HG02623 (cell line): ENCODE data around the gene ENTR1.

Experiments used
- ATAC-seq: cut with Tn5 transposase; IDR thresholded peaks from one replicate; pipeline ENCODE4 v1.9.1; 2021; ENCODE audit warnings: moderate library complexity; ENCODE audit not compliant: unreplicated experiment

Gene ENTR1

GRCh38 chr9:136399176-136400037, 11.0 kb downstream of the ENTR1 start:
- ATAC-seq: no peak

DNA sequence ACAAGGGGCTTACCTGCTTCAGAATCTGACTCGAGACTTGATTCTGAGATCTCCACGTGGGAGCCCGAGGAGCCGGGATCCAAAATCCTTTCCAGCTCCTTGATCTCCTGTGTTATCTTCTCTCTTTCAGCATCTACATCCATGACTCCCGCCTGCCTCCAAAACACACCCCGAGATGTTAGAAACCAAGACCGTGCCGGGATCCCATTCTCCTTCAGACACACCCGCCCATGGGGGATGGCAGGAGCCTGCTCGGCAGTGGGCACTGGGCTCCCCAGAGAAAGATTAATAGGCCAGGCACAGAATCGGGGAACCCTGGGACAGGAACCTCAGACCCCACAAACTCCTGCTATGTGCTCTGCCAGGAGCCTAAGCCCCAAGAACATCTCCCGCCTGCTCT, 12.1 kb downstream of the ENTR1 start:
- no peak for ATAC-seq

DNA sequence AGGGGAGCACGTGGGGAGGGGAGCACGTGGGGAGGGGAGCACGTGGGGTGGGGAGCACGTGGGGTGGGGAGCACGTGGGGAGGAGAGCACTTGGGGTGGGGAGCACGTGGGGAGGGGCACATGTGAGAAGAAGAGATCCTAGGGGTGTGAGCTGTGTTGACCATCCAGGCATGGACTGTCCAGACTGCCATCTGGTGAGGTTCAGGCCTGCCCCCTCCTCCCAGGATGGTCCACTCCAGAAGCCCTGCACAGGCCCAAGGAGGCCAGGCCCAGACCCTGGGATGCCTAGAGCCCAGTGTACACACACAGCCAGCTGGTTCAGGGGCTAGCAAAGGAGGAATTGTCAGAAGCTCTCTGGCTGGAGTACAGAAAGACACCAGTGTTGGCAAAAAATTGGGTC, 12.8 kb downstream of the ENTR1 start:
- no peak for ATAC-seq

DNA sequence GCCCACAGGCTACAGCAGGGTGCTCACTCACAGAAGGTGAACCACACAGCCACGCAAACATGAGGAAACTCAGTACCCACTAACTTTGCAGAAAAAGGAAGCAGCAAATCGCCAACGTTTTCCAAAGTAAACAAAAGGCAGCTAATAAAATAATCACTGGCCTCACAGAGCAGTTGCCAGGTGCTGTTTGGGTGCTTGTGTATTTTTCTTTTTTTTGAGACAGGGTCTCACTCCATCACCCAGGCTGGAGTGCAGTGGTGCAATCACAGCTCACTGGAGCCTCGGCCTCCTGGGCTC, 14.2 kb downstream of the ENTR1 start:
- ATAC-seq: no peak

GRCh38 chr9:136395345-136396218, 14.8 kb downstream of the ENTR1 start:
- ATAC-seq: no peak

- ATAC-seq: no peak
Observed at GRCh38 chr9:136395020-136395340, 15.4 kb downstream of the ENTR1 start.

DNA sequence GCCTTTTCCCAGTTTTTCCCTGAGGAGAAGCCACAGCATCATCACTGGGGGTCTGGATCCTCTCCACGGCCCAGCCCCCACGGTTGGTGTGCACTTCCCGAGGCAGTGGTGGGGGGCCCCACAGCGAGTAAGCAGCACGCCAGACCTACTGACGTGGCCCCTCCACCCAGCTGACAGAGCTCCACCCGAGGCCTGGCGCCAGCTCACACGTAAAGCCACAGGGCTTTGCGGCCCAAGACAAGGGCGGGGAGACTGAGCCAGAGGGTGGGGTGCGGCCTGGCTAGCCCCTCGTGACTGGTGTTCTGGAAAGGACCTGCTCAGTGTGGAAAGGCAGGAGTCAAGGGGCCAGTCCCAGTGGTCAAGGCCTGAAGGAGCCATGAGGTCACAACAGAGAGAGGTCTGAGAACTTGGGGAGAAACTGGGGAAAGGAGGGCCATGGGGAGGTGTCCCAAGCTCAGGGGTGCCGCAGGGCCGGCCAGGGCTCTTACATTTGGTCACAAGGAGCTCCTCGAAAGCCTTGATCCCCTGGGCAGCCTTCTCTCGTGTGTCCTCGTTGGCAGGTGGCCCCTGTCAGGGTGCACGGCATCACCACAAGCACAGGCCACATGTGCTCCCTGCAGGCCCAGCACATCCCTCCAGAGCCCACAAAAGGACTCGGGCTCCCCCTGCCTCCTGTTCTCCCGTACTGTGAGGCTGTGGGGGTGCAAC, 15.9 kb downstream of the ENTR1 start:
- no peak for ATAC-seq

DNA sequence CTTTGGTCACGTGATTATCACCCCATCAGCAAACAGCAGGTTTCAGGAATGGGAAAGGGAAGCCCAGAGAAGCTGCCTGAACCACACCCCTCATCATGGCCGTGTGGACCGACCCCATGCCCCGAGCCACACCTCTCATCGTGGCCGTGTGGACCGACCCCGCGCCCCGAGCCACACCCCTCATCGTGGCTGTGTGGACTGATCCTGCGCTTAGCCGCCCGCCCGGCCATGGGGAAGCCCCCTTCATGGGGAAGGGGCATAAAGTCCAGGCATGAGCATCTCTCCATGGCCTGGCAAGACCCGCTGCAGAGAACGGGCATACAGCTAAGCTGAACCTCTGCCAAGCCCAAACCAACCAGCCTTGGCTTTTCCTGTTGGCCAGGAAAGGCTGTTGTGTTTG, 16.9 kb downstream of the ENTR1 start:
- no peak for ATAC-seq

GRCh38 chr9:136392538-136393449, 17.6 kb downstream of the ENTR1 start:
- ATAC-seq: no peak

DNA sequence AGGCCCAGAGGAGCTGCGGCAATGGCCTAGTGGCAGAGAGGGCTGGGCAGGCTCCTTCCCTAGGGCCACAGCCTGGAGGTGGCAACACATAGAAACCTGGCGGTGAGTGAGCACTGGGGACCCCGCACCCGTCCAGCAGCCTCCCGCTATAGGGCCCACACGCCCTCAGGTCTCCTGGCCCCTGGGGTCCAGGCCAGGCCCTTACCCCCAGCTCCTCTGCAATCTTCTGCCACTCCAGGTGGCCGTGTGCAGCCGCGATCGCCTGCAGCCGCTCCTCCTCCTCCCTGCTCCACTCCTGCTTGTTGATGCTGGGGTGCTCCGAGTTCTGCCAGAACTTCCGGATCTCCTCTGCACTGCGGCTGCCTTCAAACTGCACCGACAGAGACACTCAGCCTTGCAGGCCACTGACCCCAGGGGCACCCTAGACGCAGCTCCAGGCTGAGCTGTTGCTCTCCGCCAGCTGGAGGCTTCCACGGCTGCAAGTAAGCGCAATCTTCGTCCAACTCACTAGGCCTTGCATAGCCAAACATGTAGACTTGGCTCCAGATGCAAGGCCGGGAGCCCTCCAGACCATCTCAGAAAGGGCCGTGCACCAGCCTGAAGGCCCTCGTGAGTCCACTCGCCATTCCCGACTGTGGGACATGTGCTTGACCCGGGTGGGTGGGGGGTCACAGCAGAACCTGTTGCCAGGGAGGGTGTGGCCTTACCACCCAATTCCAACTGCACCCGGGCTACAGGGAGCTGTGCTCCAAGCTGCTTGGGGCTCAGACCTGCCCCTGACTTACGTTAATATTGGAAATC, 18.5 kb downstream of the ENTR1 start:
- no peak for ATAC-seq

DNA sequence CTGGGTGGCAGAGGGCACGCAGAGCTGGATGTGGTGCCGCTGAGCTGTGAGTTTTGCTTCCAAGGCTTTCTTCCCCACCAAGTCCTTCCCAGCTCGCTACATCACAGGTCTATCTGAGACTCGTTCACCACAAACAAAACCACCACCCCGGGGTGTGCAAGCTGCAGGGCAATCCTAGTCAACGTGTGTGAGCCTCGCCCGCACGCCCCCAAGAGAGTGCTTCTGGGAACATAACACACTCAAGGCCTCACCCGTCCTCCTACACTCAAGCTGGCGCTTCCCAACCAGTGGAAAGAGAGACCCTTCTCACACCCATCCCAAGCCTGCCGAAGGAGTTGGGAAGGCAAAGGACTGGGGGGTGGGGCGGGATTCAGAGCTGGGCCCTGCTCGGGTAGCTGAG, 21.0 kb downstream of the ENTR1 start:
- no peak for ATAC-seq

- no peak for ATAC-seq
Observed at GRCh38 chr9:136387217-136387616, 23.2 kb downstream of the ENTR1 start.

GRCh38 chr9:136386018-136386417, 24.4 kb downstream of the ENTR1 start:
- no peak for ATAC-seq

GRCh38 chr9:136385015-136385414, 25.4 kb downstream of the ENTR1 start:
- no peak for ATAC-seq

DNA sequence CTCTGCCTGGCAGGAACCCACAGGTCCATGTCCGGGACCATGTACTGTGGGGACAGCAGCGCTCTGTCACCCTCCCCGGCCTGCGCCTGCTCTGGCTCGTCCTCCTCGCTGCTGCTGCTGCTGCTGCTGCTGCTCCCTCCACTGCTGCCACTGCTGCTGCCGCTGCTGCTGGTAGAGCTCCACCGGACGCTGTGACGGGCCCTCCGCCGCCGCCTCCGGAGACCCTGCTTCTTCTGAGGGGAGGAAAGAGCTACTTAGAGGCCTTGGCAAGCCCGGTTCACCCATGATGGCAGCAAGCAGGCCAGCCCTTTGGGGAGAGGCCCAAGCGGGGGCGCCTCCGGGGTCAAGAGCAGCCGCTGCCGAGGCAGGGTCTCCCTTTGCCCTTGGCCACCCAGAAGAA, 27.0 kb downstream of the ENTR1 start:
- ATAC-seq: no peak

DNA sequence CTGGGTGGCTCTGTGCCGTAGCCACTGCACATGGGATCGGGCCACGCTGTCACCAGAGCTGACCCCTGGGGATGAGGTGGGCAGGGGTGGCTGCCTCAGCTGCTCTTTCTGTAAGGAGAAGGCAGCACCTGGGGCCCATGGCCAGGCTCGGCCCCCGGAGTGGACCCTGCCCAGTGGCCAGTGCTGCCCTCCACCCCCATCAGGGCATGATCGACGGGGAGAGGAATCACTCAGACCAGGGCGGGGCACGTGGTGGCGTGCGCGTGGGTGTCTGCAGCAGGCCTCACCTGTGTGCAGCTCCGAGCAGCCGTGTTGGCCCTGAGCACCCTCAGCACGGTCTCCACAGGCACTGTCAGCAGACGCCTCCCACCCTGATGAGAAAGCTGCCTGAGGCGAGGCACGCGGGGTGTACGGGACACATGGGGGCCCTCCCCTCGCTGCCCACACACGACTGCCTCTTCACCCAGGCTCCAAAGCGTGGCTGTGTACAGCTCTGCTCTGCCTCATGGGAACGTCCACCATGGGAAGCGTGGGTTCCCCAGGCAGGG, 28.4 kb downstream of the ENTR1 start:
- no peak for ATAC-seq

DNA sequence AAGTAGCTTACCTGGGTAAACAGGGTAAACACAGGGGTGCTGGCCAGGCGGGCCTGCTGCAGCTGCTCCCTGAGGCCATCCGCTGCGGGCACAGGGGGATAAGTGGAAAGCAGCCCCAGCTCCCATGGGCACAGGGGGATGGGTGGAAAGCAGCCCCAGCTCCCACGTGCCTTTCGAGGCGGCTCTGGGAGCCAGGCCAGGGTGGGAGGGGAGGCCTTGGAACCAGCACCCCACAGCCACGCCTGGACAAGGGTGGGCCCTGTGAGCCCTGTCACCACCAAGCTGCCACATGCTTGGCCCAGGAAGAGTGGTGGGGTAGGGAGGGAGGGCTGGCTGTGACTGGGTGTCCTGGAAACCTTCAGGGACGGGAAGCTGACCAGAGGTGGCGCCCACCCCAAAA, 29.1 kb downstream of the ENTR1 start:
- ATAC-seq: no peak

- no peak for ATAC-seq
Observed at GRCh38 chr9:136380381-136380780, 30.0 kb downstream of the ENTR1 start.

- no peak for ATAC-seq
Observed at GRCh38 chr9:136379891-136380290, 30.5 kb downstream of the ENTR1 start.

DNA sequence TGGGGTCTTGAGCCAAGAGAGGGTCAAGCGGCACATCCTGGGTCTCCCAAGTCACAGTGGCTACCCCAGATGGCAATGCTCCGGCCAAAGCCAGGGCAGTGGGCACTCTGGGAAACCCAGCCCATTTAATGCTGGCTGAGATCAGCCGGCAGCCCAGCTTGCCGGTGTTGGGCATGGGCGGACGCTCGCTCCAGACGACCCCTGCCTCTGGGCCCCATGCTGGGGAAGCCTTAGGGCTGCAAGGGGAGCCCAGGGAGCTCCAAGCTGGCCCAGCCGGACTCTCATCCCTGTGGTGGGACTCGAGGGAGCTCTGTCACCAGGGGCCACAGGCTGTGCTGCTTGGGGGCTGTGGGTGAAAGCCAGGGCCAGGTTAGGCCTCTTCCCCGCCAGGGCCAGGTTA, 31.0 kb downstream of the ENTR1 start:
- no peak for ATAC-seq
